Heart left ventricle (tissue), 16 donors: Measurements from ENCODE around the gene CSTPP1. TPM values are rescaled to one million over a fixed set of nuclear protein-coding genes. Genes with fewer than 3 reads are reported as not detected.
A peak's percentile ranks its signal among the peaks of the same experiment; 100 is the strongest.

Experiments used
- ATAC-seq, 4 donors: fragments of 200-7000 bp; cut with Tn5 transposase; one replicate each; pipeline ENCODE4 v1.9.1; 2020 to 2022; ENCODE audit warnings: moderate library complexity in 4 of 4, mild to moderate bottlenecking in 3 of 4, moderate number of reproducible peaks in 1 of 4
- DNase-seq, 5 donors: peaks; one replicate each; pipeline ENCODE4 v3.0.0-alpha.2; 2020
- H3K27ac ChIP-seq, 12 donors: fragments of 200-600 bp; sonication (generic) in 4 of 12; one replicate each; pipeline versions ENCODE4 v1.5.0 to v1.8.0; 2016 to 2022; ENCODE audit warnings: mild to moderate bottlenecking in 2 of 12
- H3K27me3 ChIP-seq, 9 donors: fragments of 200-600 bp; sonication (generic) in 2 of 9; one replicate each; pipeline versions ENCODE4 v1.5.1 to v1.8.0; 2016 to 2022; ENCODE audit warnings: mild to moderate bottlenecking in 3 of 9
- H3K36me3 ChIP-seq, 9 donors: fragments of 200-600 bp; sonication (generic) in 2 of 9; one replicate each; pipeline versions ENCODE4 v1.5.0 to v1.8.0; 2018 to 2022; ENCODE audit warnings: mild to moderate bottlenecking in 2 of 9
- H3K4me1 ChIP-seq, 12 donors: fragments of 200-600 bp; sonication (generic) in 4 of 12; one replicate each; pipeline versions ENCODE4 v1.5.0 to v1.8.0; 2016 to 2022; ENCODE audit warnings: mild to moderate bottlenecking in 3 of 12
- H3K4me3 ChIP-seq, 12 donors: fragments of 200-600 bp; sonication (generic) in 4 of 12; one replicate each; pipeline versions ENCODE4 v1.5.0 to v1.8.0; 2017 to 2022; ENCODE audit warnings: mild to moderate bottlenecking in 9 of 12, moderate library complexity in 4 of 12
- H3K9me3 ChIP-seq, 12 donors: fragments of 200-600 bp; sonication (generic) in 4 of 12; one replicate each; pipeline versions ENCODE4 v1.5.0 to v1.8.0; 2016 to 2022; ENCODE audit warnings: mild to moderate bottlenecking in 1 of 12
- POLR2A ChIP-seq, 2 donors: fragments of 450-650 bp; IDR thresholded peaks; one replicate each; pipeline ENCODE4 v1.6.1; 2017; ENCODE audit warnings: antibody characterized with exemption in 2 of 2, mild to moderate bottlenecking in 2 of 2, moderate library complexity in 2 of 2
- WGBS, 4 donors: extraction: QIAGEN DNeasy Blood & Tissue Kit in 2 of 4; methylation state at CpG; one replicate each; pipeline versions ENCODE4 v1.1.5 to v1.1.7; 2013 to 2018; 5-methylcytosine and 5-hydroxymethylcytosine counted together
- intact Hi-C, 10 donors: fragments of 100-400 bp; cut with DNase I; formaldehyde crosslinking; loops; one replicate each; pipeline versions ENCODE4 v1.11.1 to v1.14.2; 2022
- polyA plus RNA-seq, 2 donors: library from polyadenylated mRNA; stranded (reverse); fragments of 200-250 nt; gene quantifications; one replicate each; pipeline ENCODE4 v1.2.3, GENCODE V29; 2013
- total RNA-seq, 9 donors: library from RNA; depleted of rRNA in 2 of 9; stranded (reverse); fragments of >200 nt in 2 of 9; fragmentation: NEBNext Ultra II Directional in 3 of 9; extraction: Animal tissue kit (Norgen Biotek cat#: 25700) in 3 of 9; gene quantifications; one replicate each; pipeline versions ENCODE4 v1.1.0 to v1.2.4, GENCODE V29; 2016 to 2023
- TF ChIP-seq, protein P1 (sequence below), 12 donors: fragments of 200-600 bp; sonication (generic) in 4 of 12; IDR thresholded peaks; one replicate each; pipeline versions ENCODE4 v1.5.0 to v1.8.0; 2018 to 2022; ENCODE audit warnings: antibody characterized with exemption in 12 of 12, mild to moderate bottlenecking in 5 of 12
- donor health status: ischemic (EF 13 %, LVEDD 7.1; RV severe dilation, severe dysfunction).
- donor health status: healthy with polysubstance abuse.
- donor health status: DM: no; HTN: yes; CAD: no.
- donor health status: DM: no; HTN: no; CAD: no.
- donor health status: ischemic (EF 25% LVEDD 6.9; RV normal size, moderate dysfunction).
- donor health status: ischemic (EF 25% LVEDD 5.7; RV mildly dilated, moderate dysfunction).
- donor health status: healthy.
- donor health status: DM: yes; HTN: yes; CAD: no.
- donor health status: ischemic (EF 35%, LVEDD 5.7; RV mildly dilated, moderate dysfunction).
- donor health status: nonischemic (EF 11% LVEDD 7.7; RV severe dilation, severe dysfunction).
- donor health status: DM: yes; HTN: yes; CAD: no.
- donor health status: PGD.
- donor health status: ischemic (EF 29% LVEDD 5.4; RV normal size, mild dysfunction).
- donor health status: nonischemic (EF 23%, LVEDD 6.1; RV moderate dilation, normal function).

Gene CSTPP1
- total and polyA plus RNA-seq, 11 donors = 9.9 to 33.4 (median 14.7) TPM

DNA sequence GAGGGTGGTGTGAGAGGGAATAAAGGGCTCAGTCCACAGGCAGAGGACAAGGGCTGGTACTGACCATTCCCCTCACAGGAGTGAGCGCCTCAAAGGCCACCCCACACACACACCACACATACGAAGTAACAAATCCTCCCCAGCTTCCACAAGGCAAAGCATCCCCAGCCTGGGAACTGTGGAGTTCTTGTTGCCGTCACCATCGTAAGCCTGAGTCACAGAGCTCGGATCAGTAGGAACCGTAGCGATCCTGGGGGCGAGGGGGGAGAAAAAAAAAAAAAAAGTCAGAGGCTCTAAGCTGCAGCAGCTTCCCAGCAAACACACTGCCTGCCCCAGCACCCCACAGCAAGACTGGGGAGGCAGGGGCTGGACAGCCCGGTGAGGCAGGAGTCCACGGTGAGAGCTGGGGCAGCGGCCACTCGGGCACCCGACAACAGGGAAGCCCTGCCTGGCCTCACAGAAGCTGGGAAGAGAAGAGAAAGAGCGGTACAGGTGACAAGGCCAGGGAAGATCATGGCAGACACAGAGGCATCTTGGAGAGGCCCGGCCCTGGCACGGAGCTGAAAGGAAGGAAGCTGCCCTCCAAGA lies 228.8 kb downstream of the CSTPP1 start:
- TF ChIP-seq, protein P1, sequence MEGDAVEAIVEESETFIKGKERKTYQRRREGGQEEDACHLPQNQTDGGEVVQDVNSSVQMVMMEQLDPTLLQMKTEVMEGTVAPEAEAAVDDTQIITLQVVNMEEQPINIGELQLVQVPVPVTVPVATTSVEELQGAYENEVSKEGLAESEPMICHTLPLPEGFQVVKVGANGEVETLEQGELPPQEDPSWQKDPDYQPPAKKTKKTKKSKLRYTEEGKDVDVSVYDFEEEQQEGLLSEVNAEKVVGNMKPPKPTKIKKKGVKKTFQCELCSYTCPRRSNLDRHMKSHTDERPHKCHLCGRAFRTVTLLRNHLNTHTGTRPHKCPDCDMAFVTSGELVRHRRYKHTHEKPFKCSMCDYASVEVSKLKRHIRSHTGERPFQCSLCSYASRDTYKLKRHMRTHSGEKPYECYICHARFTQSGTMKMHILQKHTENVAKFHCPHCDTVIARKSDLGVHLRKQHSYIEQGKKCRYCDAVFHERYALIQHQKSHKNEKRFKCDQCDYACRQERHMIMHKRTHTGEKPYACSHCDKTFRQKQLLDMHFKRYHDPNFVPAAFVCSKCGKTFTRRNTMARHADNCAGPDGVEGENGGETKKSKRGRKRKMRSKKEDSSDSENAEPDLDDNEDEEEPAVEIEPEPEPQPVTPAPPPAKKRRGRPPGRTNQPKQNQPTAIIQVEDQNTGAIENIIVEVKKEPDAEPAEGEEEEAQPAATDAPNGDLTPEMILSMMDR (IDR thresholded peaks at IDR 0.05) = no peak
- TF ChIP-seq POLR2A (IDR thresholded peaks at IDR 0.05) = no peak
- Histone ChIP-seq H3K4me3 (no peak overlapping the region), H3K27ac (no peak overlapping the region), H3K27me3 (no peaks in the 10 kb centered on the region), H3K9me3 (no peaks in the 10 kb centered on the region), H3K36me3 (peaks cover 4 to 80% (median 71%) of the 10 kb centered on the region in 9 donors), H3K4me1 (peaks cover 0 to 30% (median 6%) of the 10 kb centered on the region in 12 donors)
- DNase-seq (no peak), ATAC-seq (no peak)
- 84 to 93% (median 90%) methylated on average over 16 of the region's 16 CpGs for WGBS, 4 donors
- intact Hi-C loops = no loop called here

DNA sequence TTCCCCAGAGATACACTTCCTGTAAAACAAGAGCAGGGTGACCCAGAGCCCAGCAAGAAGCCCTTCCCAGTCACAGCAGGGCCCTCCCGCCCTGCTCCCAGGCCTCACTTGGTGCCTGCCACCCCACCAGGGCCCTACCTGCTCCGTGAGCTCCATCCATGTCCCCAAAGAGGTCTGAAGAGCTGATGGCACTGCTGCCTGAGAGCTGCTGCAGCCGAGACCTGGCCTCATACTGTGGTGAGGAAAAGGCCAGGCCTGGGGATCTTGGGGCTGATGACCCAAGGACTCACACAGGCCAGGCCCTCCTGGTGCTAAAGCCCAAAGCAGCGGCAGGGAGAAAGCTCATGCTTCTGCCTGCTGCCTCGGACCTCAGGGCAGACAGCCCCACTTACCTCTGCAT lies 229.8 kb downstream of the CSTPP1 start:
- Histone ChIP-seq H3K27ac (no peak overlapping the region), H3K36me3 (peaks cover 4 to 90% (median 82%) of the 10 kb centered on the region in 9 donors), H3K27me3 (no peaks in the 10 kb centered on the region), H3K4me1 (peaks cover 0 to 22% (median 5%) of the 10 kb centered on the region in 12 donors), H3K9me3 (no peaks in the 10 kb centered on the region), H3K4me3 (no peak overlapping the region)
- 88 to 95% (median 93%) methylated on average over 3 to 5 of the region's 5 CpGs for WGBS, 4 donors
- no peak for ATAC-seq
- TF ChIP-seq, protein P1 (IDR thresholded peaks at IDR 0.05) = no peak
- TF ChIP-seq POLR2A (IDR thresholded peaks at IDR 0.05) = no peak
- intact Hi-C loops = no loop called here
- no peak for DNase-seq

DNA sequence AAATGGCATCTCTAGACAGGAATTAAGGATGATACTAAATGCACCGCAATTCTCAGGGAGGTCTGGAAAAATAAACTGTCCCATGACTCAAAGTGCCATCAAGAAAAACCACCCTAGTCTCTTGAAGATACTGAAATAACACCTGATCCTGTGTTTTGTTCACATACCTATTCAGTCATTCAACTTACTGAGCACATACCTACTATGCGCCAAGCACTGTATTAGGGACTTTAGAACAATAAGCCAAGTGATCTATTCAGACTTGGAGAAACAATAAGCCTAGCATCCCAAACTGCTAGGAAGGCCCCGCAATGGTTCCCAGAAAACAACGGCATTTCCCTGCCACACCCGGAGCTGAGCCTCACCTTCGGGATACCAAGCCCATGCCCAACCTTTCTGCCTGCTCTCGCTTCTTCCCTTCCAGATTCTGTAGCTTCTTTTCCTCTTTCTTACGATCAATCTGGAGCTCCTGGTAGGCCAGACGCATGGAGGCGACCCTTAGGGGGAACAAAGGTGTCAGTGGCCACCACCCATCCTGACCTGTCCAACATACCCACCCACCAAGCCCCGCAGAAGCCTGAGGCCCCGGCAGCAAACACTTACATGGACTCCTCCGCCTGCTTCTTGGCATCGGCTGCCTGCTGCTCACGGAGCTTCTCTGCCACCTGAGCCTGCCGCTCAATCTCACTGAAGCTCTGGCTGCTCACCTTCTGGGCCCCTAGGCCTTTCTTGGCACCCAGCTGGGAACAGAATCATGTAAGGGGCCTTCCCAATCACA lies 234.7 kb downstream of the CSTPP1 start:
- TF ChIP-seq, protein P1 (IDR thresholded peaks at IDR 0.05) = no peak
- no peak for TF ChIP-seq POLR2A (IDR thresholded peaks at IDR 0.05)
- Histone ChIP-seq H3K36me3 (peaks cover 4 to 95% (median 90%) of the 10 kb centered on the region in 9 donors), H3K4me3 (no peak overlapping the region), H3K27ac (peak overlapping the region in 4 of 12 donors; percentile 2 to 47 (median 36)), H3K4me1 (peaks cover 4 to 47% (median 28%) of the 10 kb centered on the region in 12 donors), H3K27me3 (no peaks in the 10 kb centered on the region), H3K9me3 (no peaks in the 10 kb centered on the region)
- intact Hi-C loops = loop anchor here in 2 of 10 donors (10.0 kb wide), 2 partner anchors 104 to 254 kb away; partner anchors contain the start of genes MADD (in 1 of the 2) and PSMC3 (in 1 of the 2)
- ATAC-seq (no peak), DNase-seq (no peak)
- WGBS, 4 donors = 87 to 91% (median 90%) methylated on average over 15 to 16 of the region's 16 CpGs

DNA sequence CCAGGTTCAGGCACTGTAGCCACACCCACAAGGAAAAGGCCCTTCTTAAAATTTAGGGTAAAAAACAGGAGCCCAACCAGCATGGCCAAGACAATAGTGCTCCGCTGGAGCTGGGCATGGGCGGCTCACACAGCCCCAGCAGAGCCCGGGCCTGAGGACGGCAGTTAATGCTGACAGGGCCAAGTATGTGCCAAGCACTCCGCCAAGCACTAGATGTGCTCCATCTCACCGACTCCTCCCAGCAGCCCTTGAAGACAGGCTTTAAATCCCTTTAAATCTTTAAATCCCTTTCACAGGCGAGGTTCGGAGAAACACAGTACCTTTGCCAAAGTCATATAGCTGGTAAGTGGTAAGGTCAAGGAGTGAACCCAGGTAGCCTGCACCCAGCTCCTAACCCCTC lies 235.3 kb downstream of the CSTPP1 start:
- 53 to 72% (median 62%) methylated on average over 8 of the region's 8 CpGs for whole genome bisulfite sequencing, 4 donors
- peak in 3 of 4 donors; percentile 37 to 46 (median 40) for ATAC-seq
- Histone ChIP-seq H3K27me3 (no peaks in the 10 kb centered on the region), H3K9me3 (no peaks in the 10 kb centered on the region), H3K4me1 (peaks cover 4 to 47% (median 28%) of the 10 kb centered on the region in 12 donors), H3K36me3 (peaks cover 4 to 89% (median 83%) of the 10 kb centered on the region in 9 donors), H3K4me3 (no peak overlapping the region), H3K27ac (peak overlapping the region in 4 of 12 donors; percentile 2 to 47 (median 36))
- no peak for DNase-seq
- TF ChIP-seq, protein P1 (IDR thresholded peaks at IDR 0.05) = no peak
- no peak for TF ChIP-seq POLR2A (IDR thresholded peaks at IDR 0.05)
- intact Hi-C loops = loop anchor here in 2 of 10 donors (10.0 kb wide), 2 partner anchors 103 to 253 kb away; partner anchors contain the start of genes MADD (in 1 of the 2) and PSMC3 (in 1 of the 2)
